ENCODE measurements around the gene COQ6.

The COQ6 gene

DNA sequence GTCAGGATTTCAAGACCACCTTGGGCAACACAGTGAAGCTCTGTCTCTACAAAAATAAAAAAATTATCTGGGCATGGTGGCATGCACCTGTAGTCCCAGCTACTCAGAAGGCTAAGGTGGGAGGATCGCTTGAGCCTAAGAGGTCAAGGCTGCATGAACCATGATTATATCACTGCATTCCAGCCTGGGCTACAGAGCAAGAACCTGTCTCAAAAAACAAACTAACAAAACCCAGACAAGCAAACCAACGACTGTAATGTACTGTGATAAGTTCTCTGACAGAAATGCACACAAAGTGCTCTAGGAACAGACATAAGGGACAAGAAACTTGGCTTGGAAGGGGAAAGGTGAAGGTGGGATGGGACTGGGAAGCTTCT lies 46.6 kb downstream of the COQ6 start:
- no peak overlapping the region for H3K18ac ChIP-seq (ENCODE audit: low read length)
- no peak overlapping the region for H2AFZ ChIP-seq (ENCODE audit: low read length)
- H3K9me3 ChIP-seq (replicated peaks in 1 of 2; ENCODE audit: control insufficient read depth in 2 of 2, insufficient read depth in 1 of 2, low read depth in 1 of 2, low read length in 2 of 2): no peaks in the 10 kb centered on the region
- H2AK5ac ChIP-seq (ENCODE audit: low read depth, low read length): no peak overlapping the region
- H4K8ac ChIP-seq (ENCODE audit: low read depth, low read length): no peak overlapping the region
- no peaks in the 10 kb centered on the region for H3K27me3 ChIP-seq (ENCODE audit: control insufficient read depth in 3 of 3, insufficient read depth in 3 of 3, low read depth in 1 of 3, low read length in 3 of 3)
- no peak overlapping the region for H3K14ac ChIP-seq (ENCODE audit: low read length)
- H2BK15ac ChIP-seq (ENCODE audit: low read length): no peak overlapping the region
- no peak overlapping the region for H4K91ac ChIP-seq (ENCODE audit: low read depth, low read length, poor library complexity)
- H3K79me1 ChIP-seq (ENCODE audit: low read depth, low read length): no peaks in the 10 kb centered on the region
- no peak overlapping the region for H3K23ac ChIP-seq (ENCODE audit: low read depth, low read length, poor library complexity)
- H3K4ac ChIP-seq (ENCODE audit: low read length): no peak overlapping the region
- H3K4me2 ChIP-seq (ENCODE audit: insufficient read depth, low read length, poor library complexity, severe bottlenecking): no peak overlapping the region
- H3K36me3 ChIP-seq (replicated peaks in 1 of 2; ENCODE audit: control insufficient read depth in 2 of 2, insufficient read depth in 2 of 2, low read length in 2 of 2): peaks cover 0 to 5% of the 10 kb centered on the region in 2 donors
- H3K27ac ChIP-seq (replicated peaks; ENCODE audit: low read length): no peak overlapping the region
- no peak for DNase-seq (ENCODE audit: low spot score)
- no CpG with 5 or more reads among the region's 2 CpGs for WGBS, 2 donors (ENCODE audit: extremely low coverage in 2 of 2, insufficient read length in 2 of 2, insufficient replicate concordance in 1 of 2)
- no peak overlapping the region for H2BK120ac ChIP-seq (ENCODE audit: low read depth, low read length)
- no peaks in the 10 kb centered on the region for H3K4me1 ChIP-seq (ENCODE audit: control insufficient read depth in 2 of 2, insufficient read depth in 1 of 2, low read depth in 1 of 2, low read length in 2 of 2)
- H3K4me3 ChIP-seq (ENCODE audit: low read length in 2 of 2): no peak overlapping the region
- no peak overlapping the region for H3K9ac ChIP-seq (ENCODE audit: low read depth, low read length, poor library complexity)
- H2BK5ac ChIP-seq (ENCODE audit: low read length): no peak overlapping the region
- H2BK12ac ChIP-seq (ENCODE audit: low read length): no peak overlapping the region

- H3K9me3 ChIP-seq (replicated peaks in 1 of 2; ENCODE audit: control insufficient read depth in 2 of 2, insufficient read depth in 1 of 2, low read depth in 1 of 2, low read length in 2 of 2): no peaks in the 10 kb centered on the region
- H3K14ac ChIP-seq (ENCODE audit: low read length): no peak overlapping the region
- H3K79me1 ChIP-seq (ENCODE audit: low read depth, low read length): no peaks in the 10 kb centered on the region
- H3K9ac ChIP-seq (ENCODE audit: low read depth, low read length, poor library complexity): no peak overlapping the region
- peaks cover under 1 to 5% of the 10 kb centered on the region in 2 donors for H3K36me3 ChIP-seq (replicated peaks in 1 of 2; ENCODE audit: control insufficient read depth in 2 of 2, insufficient read depth in 2 of 2, low read length in 2 of 2)
- H3K27me3 ChIP-seq (ENCODE audit: control insufficient read depth in 3 of 3, insufficient read depth in 3 of 3, low read depth in 1 of 3, low read length in 3 of 3): no peaks in the 10 kb centered on the region
- no peak overlapping the region for H2AFZ ChIP-seq (ENCODE audit: low read length)
- DNase-seq (ENCODE audit: low spot score): no peak
- H3K4ac ChIP-seq (ENCODE audit: low read length): no peak overlapping the region
- H3K27ac ChIP-seq (replicated peaks; ENCODE audit: low read length): no peak overlapping the region
- no peak overlapping the region for H2BK12ac ChIP-seq (ENCODE audit: low read length)
- H2AK5ac ChIP-seq (ENCODE audit: low read depth, low read length): no peak overlapping the region
- H3K4me3 ChIP-seq (ENCODE audit: low read length in 2 of 2): no peak overlapping the region
- H4K91ac ChIP-seq (ENCODE audit: low read depth, low read length, poor library complexity): no peak overlapping the region
- H2BK5ac ChIP-seq (ENCODE audit: low read length): no peak overlapping the region
- no peaks in the 10 kb centered on the region for H3K4me1 ChIP-seq (ENCODE audit: control insufficient read depth in 2 of 2, insufficient read depth in 1 of 2, low read depth in 1 of 2, low read length in 2 of 2)
- no peak overlapping the region for H2BK15ac ChIP-seq (ENCODE audit: low read length)
- H3K18ac ChIP-seq (ENCODE audit: low read length): no peak overlapping the region
- no peak overlapping the region for H3K4me2 ChIP-seq (ENCODE audit: insufficient read depth, low read length, poor library complexity, severe bottlenecking)
- H2BK120ac ChIP-seq (ENCODE audit: low read depth, low read length): no peak overlapping the region
- no peak overlapping the region for H4K8ac ChIP-seq (ENCODE audit: low read depth, low read length)
- H3K23ac ChIP-seq (ENCODE audit: low read depth, low read length, poor library complexity): no peak overlapping the region
- no CpG with 5 or more reads among the region's 1 CpG for WGBS, 2 donors (ENCODE audit: extremely low coverage in 2 of 2, insufficient read length in 2 of 2, insufficient replicate concordance in 1 of 2)
Measured at GRCh38 chr14:73997108-73997943, 47.2 kb downstream of the COQ6 start.

- Histone ChIP-seq H3K4me2 (ENCODE audit: insufficient read depth, low read length, poor library complexity, severe bottlenecking) (no peak overlapping the region), H3K9ac (ENCODE audit: low read depth, low read length, poor library complexity) (no peak overlapping the region), H3K18ac (ENCODE audit: low read length) (no peak overlapping the region), H3K23ac (ENCODE audit: low read depth, low read length, poor library complexity) (no peak overlapping the region), H2BK12ac (ENCODE audit: low read length) (no peak overlapping the region), H3K79me1 (ENCODE audit: low read depth, low read length) (no peaks in the 10 kb centered on the region), H3K4ac (ENCODE audit: low read length) (no peak overlapping the region), H2AK5ac (ENCODE audit: low read depth, low read length) (no peak overlapping the region), H4K8ac (ENCODE audit: low read depth, low read length) (no peak overlapping the region), H3K27ac (replicated peaks; ENCODE audit: low read length) (no peak overlapping the region), H4K91ac (ENCODE audit: low read depth, low read length, poor library complexity) (no peak overlapping the region), H3K36me3 (replicated peaks in 1 of 2; ENCODE audit: control insufficient read depth in 2 of 2, insufficient read depth in 2 of 2, low read length in 2 of 2) (peaks cover 2 to 5% of the 10 kb centered on the region in 2 donors), H2BK5ac (ENCODE audit: low read length) (no peak overlapping the region), H3K4me3 (ENCODE audit: low read length in 2 of 2) (no peak overlapping the region), H2AFZ (ENCODE audit: low read length) (no peak overlapping the region), H3K9me3 (replicated peaks in 1 of 2; ENCODE audit: control insufficient read depth in 2 of 2, insufficient read depth in 1 of 2, low read depth in 1 of 2, low read length in 2 of 2) (no peaks in the 10 kb centered on the region), H3K4me1 (ENCODE audit: control insufficient read depth in 2 of 2, insufficient read depth in 1 of 2, low read depth in 1 of 2, low read length in 2 of 2) (no peaks in the 10 kb centered on the region), H3K14ac (ENCODE audit: low read length) (no peak overlapping the region), H2BK15ac (ENCODE audit: low read length) (no peak overlapping the region), H2BK120ac (ENCODE audit: low read depth, low read length) (no peak overlapping the region), H3K27me3 (ENCODE audit: control insufficient read depth in 3 of 3, insufficient read depth in 3 of 3, low read depth in 1 of 3, low read length in 3 of 3) (no peaks in the 10 kb centered on the region)
- DNase-seq (ENCODE audit: low spot score): no peak
- WGBS, 2 donors (ENCODE audit: extremely low coverage in 2 of 2, insufficient read length in 2 of 2, insufficient replicate concordance in 1 of 2): no CpG with 5 or more reads among the region's 7 CpGs
Measured at GRCh38 chr14:73997944-73998447, 47.9 kb downstream of the COQ6 start.

- DNase-seq (ENCODE audit: low spot score): no peak
- no peak overlapping the region for H4K91ac ChIP-seq (ENCODE audit: low read depth, low read length, poor library complexity)
- no peak overlapping the region for H3K4me3 ChIP-seq (ENCODE audit: low read length in 2 of 2)
- H3K27ac ChIP-seq (replicated peaks; ENCODE audit: low read length): no peak overlapping the region
- no peak overlapping the region for H3K4ac ChIP-seq (ENCODE audit: low read length)
- no peak overlapping the region for H2AK5ac ChIP-seq (ENCODE audit: low read depth, low read length)
- no peaks in the 10 kb centered on the region for H3K9me3 ChIP-seq (replicated peaks in 1 of 2; ENCODE audit: control insufficient read depth in 2 of 2, insufficient read depth in 1 of 2, low read depth in 1 of 2, low read length in 2 of 2)
- H2BK15ac ChIP-seq (ENCODE audit: low read length): no peak overlapping the region
- no peak overlapping the region for H2BK120ac ChIP-seq (ENCODE audit: low read depth, low read length)
- peaks cover 2 to 5% of the 10 kb centered on the region in 2 donors for H3K36me3 ChIP-seq (replicated peaks in 1 of 2; ENCODE audit: control insufficient read depth in 2 of 2, insufficient read depth in 2 of 2, low read length in 2 of 2)
- no peak overlapping the region for H3K4me2 ChIP-seq (ENCODE audit: insufficient read depth, low read length, poor library complexity, severe bottlenecking)
- H3K14ac ChIP-seq (ENCODE audit: low read length): no peak overlapping the region
- no peak overlapping the region for H2BK5ac ChIP-seq (ENCODE audit: low read length)
- H4K8ac ChIP-seq (ENCODE audit: low read depth, low read length): no peak overlapping the region
- H2AFZ ChIP-seq (ENCODE audit: low read length): no peak overlapping the region
- H3K23ac ChIP-seq (ENCODE audit: low read depth, low read length, poor library complexity): no peak overlapping the region
- no peak overlapping the region for H3K18ac ChIP-seq (ENCODE audit: low read length)
- no peaks in the 10 kb centered on the region for H3K79me1 ChIP-seq (ENCODE audit: low read depth, low read length)
- no peak overlapping the region for H3K9ac ChIP-seq (ENCODE audit: low read depth, low read length, poor library complexity)
- no peaks in the 10 kb centered on the region for H3K27me3 ChIP-seq (ENCODE audit: control insufficient read depth in 3 of 3, insufficient read depth in 3 of 3, low read depth in 1 of 3, low read length in 3 of 3)
- H2BK12ac ChIP-seq (ENCODE audit: low read length): no peak overlapping the region
- WGBS, 2 donors (ENCODE audit: extremely low coverage in 2 of 2, insufficient read length in 2 of 2, insufficient replicate concordance in 1 of 2): no CpG with 5 or more reads among the region's 2 CpGs
- no peaks in the 10 kb centered on the region for H3K4me1 ChIP-seq (ENCODE audit: control insufficient read depth in 2 of 2, insufficient read depth in 1 of 2, low read depth in 1 of 2, low read length in 2 of 2)
Measured at GRCh38 chr14:73998726-73999125, 48.6 kb downstream of the COQ6 start.

Data from neuronal stem cell (in vitro differentiated cells).